Measurements from ENCODE around the gene SLC45A1.

Gene SLC45A1

DNA sequence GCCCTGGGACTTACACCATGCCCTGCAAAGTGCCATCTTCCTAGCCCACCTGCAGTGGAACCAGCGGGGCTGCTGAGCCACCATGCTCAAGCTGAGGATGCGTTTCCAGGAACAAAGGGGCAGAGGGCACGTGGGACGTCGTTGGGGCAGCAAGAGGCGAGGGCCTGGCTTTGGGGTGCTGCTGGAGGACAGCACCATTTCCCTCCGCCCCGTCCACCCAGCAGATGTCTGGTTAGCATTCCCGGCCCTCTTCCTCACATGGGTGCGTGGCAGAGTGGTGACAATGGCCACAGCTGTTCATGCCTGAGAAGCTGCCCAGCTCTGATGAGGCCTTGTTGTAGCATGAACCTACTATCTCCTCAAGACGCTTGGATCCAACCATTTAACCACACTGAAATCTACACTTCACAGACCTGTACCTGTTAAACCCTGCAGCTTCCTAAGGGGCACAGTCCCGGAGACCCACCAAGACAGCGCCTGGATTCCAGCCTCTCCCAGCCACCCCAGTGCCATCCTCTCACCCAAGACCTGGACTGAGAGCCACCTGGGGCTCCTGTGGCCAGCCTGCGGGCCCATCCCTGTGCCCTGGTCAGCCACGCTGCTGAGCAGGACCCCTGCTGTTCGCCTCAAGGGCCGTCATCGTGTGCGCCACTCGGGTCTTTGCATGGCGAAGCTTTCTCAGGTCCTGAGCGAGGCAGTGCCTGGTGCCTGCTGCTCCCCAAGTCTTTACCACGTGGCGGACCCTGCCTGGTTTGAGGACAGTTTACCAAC, 33.2 kb downstream of the SLC45A1 start:
- H2AFZ ChIP-seq (ENCODE audit: low read length): no peak overlapping the region
- no peak overlapping the region for H2BK12ac ChIP-seq (ENCODE audit: low read length)
- H2BK15ac ChIP-seq (ENCODE audit: low read length): no peak overlapping the region
- no peaks in the 10 kb centered on the region for H3K27me3 ChIP-seq (ENCODE audit: control insufficient read depth in 3 of 3, insufficient read depth in 3 of 3, low read depth in 1 of 3, low read length in 3 of 3)
- no peak overlapping the region for H3K4me3 ChIP-seq (ENCODE audit: low read length in 2 of 2)
- H3K14ac ChIP-seq (ENCODE audit: low read length): no peak overlapping the region
- H3K9ac ChIP-seq (ENCODE audit: low read depth, low read length, poor library complexity): no peak overlapping the region
- peak overlapping the region; percentile 6 for H2BK5ac ChIP-seq (ENCODE audit: low read length)
- WGBS, 2 donors (ENCODE audit: extremely low coverage in 2 of 2, insufficient read length in 2 of 2, insufficient replicate concordance in 1 of 2): no CpG with 5 or more reads among the region's 24 CpGs
- peaks cover 24 to 41% of the 10 kb centered on the region in 2 donors for H3K36me3 ChIP-seq (replicated peaks in 1 of 2; ENCODE audit: control insufficient read depth in 2 of 2, insufficient read depth in 2 of 2, low read length in 2 of 2)
- peak overlapping the region; percentile 85 for H2AK5ac ChIP-seq (ENCODE audit: low read depth, low read length)
- peak overlapping the region; percentile 73 for H4K8ac ChIP-seq (ENCODE audit: low read depth, low read length)
- peak overlapping the region; percentile 35 for H3K27ac ChIP-seq (replicated peaks; ENCODE audit: low read length)
- H3K9me3 ChIP-seq (replicated peaks in 1 of 2; ENCODE audit: control insufficient read depth in 2 of 2, insufficient read depth in 1 of 2, low read depth in 1 of 2, low read length in 2 of 2): no peaks in the 10 kb centered on the region
- H3K23ac ChIP-seq (ENCODE audit: low read depth, low read length, poor library complexity): peak overlapping the region; percentile 92
- H3K4ac ChIP-seq (ENCODE audit: low read length): no peak overlapping the region
- DNase-seq (ENCODE audit: low spot score): no peak
- H3K4me2 ChIP-seq (ENCODE audit: insufficient read depth, low read length, poor library complexity, severe bottlenecking): no peak overlapping the region
- no peak overlapping the region for H4K91ac ChIP-seq (ENCODE audit: low read depth, low read length, poor library complexity)
- H3K4me1 ChIP-seq (ENCODE audit: control insufficient read depth in 2 of 2, insufficient read depth in 1 of 2, low read depth in 1 of 2, low read length in 2 of 2): peaks cover 0 to 9% of the 10 kb centered on the region in 2 donors
- peak overlapping the region; percentile 90 for H3K18ac ChIP-seq (ENCODE audit: low read length)
- H3K79me1 ChIP-seq (ENCODE audit: low read depth, low read length): peaks cover 8% of the 10 kb centered on the region
- H2BK120ac ChIP-seq (ENCODE audit: low read depth, low read length): no peak overlapping the region

DNA sequence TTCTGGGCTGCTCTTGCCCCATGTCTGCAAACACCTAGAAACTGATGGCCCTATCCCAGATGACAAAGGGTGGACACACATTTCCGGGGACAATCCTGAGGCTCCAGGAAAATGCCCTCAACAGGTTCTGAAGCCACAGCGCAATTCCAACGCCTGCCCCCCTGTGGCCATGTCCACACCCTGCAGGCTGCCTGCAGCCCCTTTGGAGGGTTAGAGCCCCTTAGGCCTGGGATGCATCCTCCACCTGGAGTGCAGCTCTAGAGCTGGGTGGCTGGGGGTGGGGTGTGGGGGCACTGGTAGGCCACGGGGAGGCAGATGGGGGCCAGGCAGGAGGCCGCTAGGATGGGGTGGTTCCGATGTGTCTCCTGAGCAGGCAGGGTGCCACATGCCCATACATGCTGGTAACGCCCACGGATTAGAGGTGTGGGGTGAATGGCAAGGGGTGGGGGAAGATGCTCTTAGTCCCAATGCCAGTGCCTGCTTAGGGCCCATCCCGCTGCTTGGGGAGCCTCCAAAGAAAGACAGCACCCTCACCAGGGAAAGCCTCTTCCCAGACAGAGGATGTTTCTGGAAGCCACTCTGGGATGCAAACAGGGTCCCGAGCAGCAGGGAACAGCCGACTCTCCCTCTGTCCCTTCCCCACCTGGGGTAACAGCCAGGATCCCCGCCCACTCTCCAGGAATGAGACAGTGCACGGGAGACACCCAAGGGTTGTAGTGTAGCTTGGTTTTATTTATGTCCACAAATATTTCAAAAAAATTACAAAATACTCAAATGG, 34.0 kb downstream of the SLC45A1 start:
- H3K14ac ChIP-seq (ENCODE audit: low read length): no peak overlapping the region
- no peak overlapping the region for H2BK15ac ChIP-seq (ENCODE audit: low read length)
- no peak overlapping the region for H3K18ac ChIP-seq (ENCODE audit: low read length)
- H2BK12ac ChIP-seq (ENCODE audit: low read length): no peak overlapping the region
- no peak overlapping the region for H3K4ac ChIP-seq (ENCODE audit: low read length)
- peaks cover 10% of the 10 kb centered on the region for H3K79me1 ChIP-seq (ENCODE audit: low read depth, low read length)
- H3K4me2 ChIP-seq (ENCODE audit: insufficient read depth, low read length, poor library complexity, severe bottlenecking): no peak overlapping the region
- WGBS, 2 donors (ENCODE audit: extremely low coverage in 2 of 2, insufficient read length in 2 of 2, insufficient replicate concordance in 1 of 2): no CpG with 5 or more reads among the region's 13 CpGs
- no peaks in the 10 kb centered on the region for H3K27me3 ChIP-seq (ENCODE audit: control insufficient read depth in 3 of 3, insufficient read depth in 3 of 3, low read depth in 1 of 3, low read length in 3 of 3)
- H3K4me3 ChIP-seq (ENCODE audit: low read length in 2 of 2): no peak overlapping the region
- no peak overlapping the region for H4K8ac ChIP-seq (ENCODE audit: low read depth, low read length)
- H2AK5ac ChIP-seq (ENCODE audit: low read depth, low read length): peak overlapping the region; percentile 85
- no peaks in the 10 kb centered on the region for H3K9me3 ChIP-seq (replicated peaks in 1 of 2; ENCODE audit: control insufficient read depth in 2 of 2, insufficient read depth in 1 of 2, low read depth in 1 of 2, low read length in 2 of 2)
- no peak overlapping the region for H4K91ac ChIP-seq (ENCODE audit: low read depth, low read length, poor library complexity)
- no peak overlapping the region for H2AFZ ChIP-seq (ENCODE audit: low read length)
- peak overlapping the region; percentile 92 for H3K23ac ChIP-seq (ENCODE audit: low read depth, low read length, poor library complexity)
- no peak for DNase-seq (ENCODE audit: low spot score)
- no peak overlapping the region for H2BK120ac ChIP-seq (ENCODE audit: low read depth, low read length)
- peak overlapping the region; percentile 35 for H3K27ac ChIP-seq (replicated peaks; ENCODE audit: low read length)
- H3K9ac ChIP-seq (ENCODE audit: low read depth, low read length, poor library complexity): no peak overlapping the region
- peak overlapping the region; percentile 6 for H2BK5ac ChIP-seq (ENCODE audit: low read length)
- peaks cover 32 to 49% of the 10 kb centered on the region in 2 donors for H3K36me3 ChIP-seq (replicated peaks in 1 of 2; ENCODE audit: control insufficient read depth in 2 of 2, insufficient read depth in 2 of 2, low read length in 2 of 2)
- H3K4me1 ChIP-seq (ENCODE audit: control insufficient read depth in 2 of 2, insufficient read depth in 1 of 2, low read depth in 1 of 2, low read length in 2 of 2): peaks cover 0 to 9% of the 10 kb centered on the region in 2 donors

DNA sequence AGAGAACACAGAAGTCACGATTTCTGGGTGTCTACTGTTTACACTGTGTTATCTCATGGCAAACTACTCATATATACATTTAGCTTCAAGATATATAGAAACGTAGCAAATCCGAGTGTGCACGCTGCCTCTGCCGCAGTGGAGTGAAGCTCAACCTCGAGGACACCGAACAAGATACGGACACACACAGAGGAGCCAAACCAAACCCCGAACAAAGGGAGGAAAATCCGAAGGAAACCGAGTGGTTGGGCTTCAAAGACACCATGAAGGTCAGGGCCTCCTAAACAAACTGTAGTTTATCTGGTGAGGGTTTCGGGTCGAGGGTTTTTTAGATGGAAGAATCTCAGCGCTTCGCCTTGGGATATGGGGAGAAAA, 34.5 kb downstream of the SLC45A1 start:
- Histone ChIP-seq H2AFZ (ENCODE audit: low read length) (no peak overlapping the region), H3K4me3 (ENCODE audit: low read length in 2 of 2) (no peak overlapping the region), H4K8ac (ENCODE audit: low read depth, low read length) (no peak overlapping the region), H3K9ac (ENCODE audit: low read depth, low read length, poor library complexity) (no peak overlapping the region), H3K4me2 (ENCODE audit: insufficient read depth, low read length, poor library complexity, severe bottlenecking) (no peak overlapping the region), H3K4me1 (ENCODE audit: control insufficient read depth in 2 of 2, insufficient read depth in 1 of 2, low read depth in 1 of 2, low read length in 2 of 2) (peaks cover 0 to 9% of the 10 kb centered on the region in 2 donors), H2AK5ac (ENCODE audit: low read depth, low read length) (no peak overlapping the region), H3K27ac (replicated peaks; ENCODE audit: low read length) (no peak overlapping the region), H3K79me1 (ENCODE audit: low read depth, low read length) (peaks cover 15% of the 10 kb centered on the region), H3K14ac (ENCODE audit: low read length) (no peak overlapping the region), H2BK120ac (ENCODE audit: low read depth, low read length) (no peak overlapping the region), H4K91ac (ENCODE audit: low read depth, low read length, poor library complexity) (no peak overlapping the region), H3K27me3 (ENCODE audit: control insufficient read depth in 3 of 3, insufficient read depth in 3 of 3, low read depth in 1 of 3, low read length in 3 of 3) (no peaks in the 10 kb centered on the region), H3K36me3 (replicated peaks in 1 of 2; ENCODE audit: control insufficient read depth in 2 of 2, insufficient read depth in 2 of 2, low read length in 2 of 2) (peaks cover 38 to 55% of the 10 kb centered on the region in 2 donors), H3K23ac (ENCODE audit: low read depth, low read length, poor library complexity) (no peak overlapping the region), H2BK15ac (ENCODE audit: low read length) (no peak overlapping the region), H2BK5ac (ENCODE audit: low read length) (no peak overlapping the region), H3K4ac (ENCODE audit: low read length) (no peak overlapping the region), H2BK12ac (ENCODE audit: low read length) (no peak overlapping the region), H3K18ac (ENCODE audit: low read length) (no peak overlapping the region), H3K9me3 (replicated peaks in 1 of 2; ENCODE audit: control insufficient read depth in 2 of 2, insufficient read depth in 1 of 2, low read depth in 1 of 2, low read length in 2 of 2) (peaks cover 0 to 3% of the 10 kb centered on the region in 2 donors)
- no CpG with 5 or more reads among the region's 15 CpGs for WGBS, 2 donors (ENCODE audit: extremely low coverage in 2 of 2, insufficient read length in 2 of 2, insufficient replicate concordance in 1 of 2)
- no peak for DNase-seq (ENCODE audit: low spot score)

Measured in neuronal stem cell (in vitro differentiated cells).